Ishikawa (cell line): Measurements from ENCODE around the gene TET2.

Experiments used
- CEBPB ChIP-seq: IDR thresholded peaks from 2 replicates; pipeline ENCODE4 v1.6.1; 2012
- CREB1 ChIP-seq: IDR thresholded peaks from 2 replicates; pipeline ENCODE4 v1.6.1; 2012; ENCODE audit warnings: low read depth
- EP300 ChIP-seq: IDR thresholded peaks from 2 replicates; pipeline ENCODE4 v1.6.1; 2012; ENCODE audit warnings: borderline replicate concordance
- FOXM1 ChIP-seq: IDR thresholded peaks from 2 replicates; pipeline ENCODE4 v1.6.1; 2012; ENCODE audit warnings: low read depth, borderline replicate concordance
- RAD21 ChIP-seq: IDR thresholded peaks from 2 replicates; pipeline ENCODE4 v1.6.1; 2012; ENCODE audit warnings: low read depth
- REST ChIP-seq: IDR thresholded peaks from 2 replicates; pipeline ENCODE4 v1.6.1; 2012; ENCODE audit warnings: low read depth, mild to moderate bottlenecking
- TAF1 ChIP-seq: IDR thresholded peaks from 2 replicates; pipeline ENCODE4 v1.6.1; 2012; ENCODE audit warnings: low read depth, mild to moderate bottlenecking
- TCF12 ChIP-seq: IDR thresholded peaks from 2 replicates; pipeline ENCODE4 v1.6.1; 2012; ENCODE audit warnings: low read depth
- TEAD4 ChIP-seq: IDR thresholded peaks from 2 replicates; pipeline ENCODE4 v1.6.1; 2012
- YY1 ChIP-seq: IDR thresholded peaks from 2 replicates; pipeline ENCODE4 v1.6.1; 2012; ENCODE audit warnings: low read depth
- ZBTB7A ChIP-seq: IDR thresholded peaks from 2 replicates; pipeline ENCODE4 v1.6.1; 2012; ENCODE audit warnings: low read depth
- TF ChIP-seq, protein P1 (sequence below): IDR thresholded peaks from 2 replicates; pipeline ENCODE4 v1.6.1; 2012

DNA sequence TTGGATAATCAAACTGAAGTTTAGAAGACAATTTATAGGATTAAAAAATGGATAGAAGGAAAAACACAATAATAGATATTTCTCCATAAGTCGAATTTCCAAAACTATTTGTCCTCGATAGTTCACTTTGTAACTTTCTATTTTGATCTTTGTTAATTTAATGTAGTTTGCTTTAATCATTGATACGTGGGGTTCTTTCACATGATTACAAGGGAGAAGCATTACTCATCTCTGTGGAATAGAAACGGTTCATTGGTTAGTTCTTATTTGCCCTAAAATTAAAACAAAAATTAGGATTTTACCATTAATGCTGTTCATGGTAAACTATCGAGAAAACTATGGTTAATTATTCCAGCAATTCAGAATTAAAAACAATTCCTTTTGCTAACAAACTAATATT is 2.1 kb downstream of the TET2 start:
- no peak for TF ChIP-seq REST
- TF ChIP-seq TEAD4 = no peak
- no peak for TF ChIP-seq CEBPB
- TF ChIP-seq CREB1 = no peak
- no peak for TF ChIP-seq RAD21
- no peak for TF ChIP-seq TAF1
- TF ChIP-seq YY1 = no peak
- no peak for TF ChIP-seq EP300
- no peak for TF ChIP-seq ZBTB7A
- TF ChIP-seq FOXM1 = no peak
- TF ChIP-seq TCF12 = no peak
- TF ChIP-seq, protein P1, sequence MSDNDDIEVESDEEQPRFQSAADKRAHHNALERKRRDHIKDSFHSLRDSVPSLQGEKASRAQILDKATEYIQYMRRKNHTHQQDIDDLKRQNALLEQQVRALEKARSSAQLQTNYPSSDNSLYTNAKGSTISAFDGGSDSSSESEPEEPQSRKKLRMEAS = no peak
